SK-N-MC (cell line): Measurements from ENCODE around the gene RARRES1.

ENCODE experiments used
- DNase-seq: peaks from one replicate; pipeline ENCODE4 v3.0.0-alpha.2; 2011; ENCODE audit warnings: low read depth, low spot score
- H3K27ac ChIP-seq: fragments of 200-600 bp; sonication (generic); 2 replicates; pipeline ENCODE4 v1.5.1; 2016; ENCODE audit warnings: mixed run types
- H3K36me3 ChIP-seq: fragments of 200-600 bp; sonication (generic); 2 replicates; pipeline ENCODE4 v1.6.1; 2017; ENCODE audit warnings: antibody characterized with exemption, low read length, mixed read lengths; ENCODE audit not compliant: insufficient read depth
- H3K4me3 ChIP-seq: fragments of 200-600 bp; sonication (generic); 2 replicates; pipeline ENCODE4 v1.5.1; 2016
- H3K9ac ChIP-seq: fragments of 200-600 bp; sonication (generic); 2 replicates; pipeline ENCODE4 v1.8.0; 2017; ENCODE audit warnings: mixed run types, mixed read lengths; ENCODE audit not compliant: insufficient read length
- H3K9me3 ChIP-seq: fragments of 200-600 bp; sonication (generic); 2 replicates; pipeline ENCODE4 v1.6.1; 2017; ENCODE audit warnings: low read depth, mild to moderate bottlenecking, antibody characterized with exemption, low read length, moderate library complexity, mixed read lengths
- EZH2 ChIP-seq: fragments of 200-600 bp; sonication (generic); IDR thresholded peaks from one replicate; pipeline ENCODE4 v1.6.1; 2017; ENCODE audit warnings: antibody characterized with exemption
- FOXP2 ChIP-seq: optimal IDR thresholded peaks from 2 replicates; pipeline ENCODE3; 2011; ENCODE audit warnings: mild to moderate bottlenecking, moderate library complexity; ENCODE audit not compliant: insufficient read depth; ENCODE audit errors: extremely low read length, control extremely low read depth
- POLR2AphosphoS5 ChIP-seq: IDR thresholded peaks from 2 replicates; pipeline ENCODE4 v1.6.1; 2012; ENCODE audit warnings: mild to moderate bottlenecking, low read depth, low read length, borderline replicate concordance

The RARRES1 gene

DNA sequence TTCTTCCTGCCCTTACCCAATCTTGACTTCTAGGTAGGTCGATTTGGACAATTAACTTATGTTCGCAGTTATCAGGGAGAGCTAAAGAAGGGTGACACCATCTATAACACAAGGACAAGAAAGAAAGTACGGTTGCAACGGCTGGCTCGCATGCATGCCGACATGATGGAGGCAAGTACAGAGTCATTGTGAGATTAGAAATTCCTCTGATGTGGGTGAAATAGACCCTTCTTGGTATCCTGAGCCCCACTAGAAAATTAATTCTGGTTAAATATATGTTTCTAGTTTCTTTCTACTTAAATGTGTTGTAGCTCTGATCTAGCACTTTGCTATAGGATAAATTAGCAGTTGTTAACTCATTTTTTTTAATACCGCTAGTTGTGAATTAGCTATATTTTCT lies 73.4 kb downstream of the RARRES1 start:
- Histone ChIP-seq H3K36me3 (peaks cover 65% of the 10 kb centered on the region), H3K27ac (no peak overlapping the region), H3K4me3 (no peak overlapping the region), H3K9ac (no peak overlapping the region), H3K9me3 (no peaks in the 10 kb centered on the region)
- TF ChIP-seq EZH2 (no peak), FOXP2 (no peak), POLR2AphosphoS5 (no peak)
- DNase-seq = no peak

DNA sequence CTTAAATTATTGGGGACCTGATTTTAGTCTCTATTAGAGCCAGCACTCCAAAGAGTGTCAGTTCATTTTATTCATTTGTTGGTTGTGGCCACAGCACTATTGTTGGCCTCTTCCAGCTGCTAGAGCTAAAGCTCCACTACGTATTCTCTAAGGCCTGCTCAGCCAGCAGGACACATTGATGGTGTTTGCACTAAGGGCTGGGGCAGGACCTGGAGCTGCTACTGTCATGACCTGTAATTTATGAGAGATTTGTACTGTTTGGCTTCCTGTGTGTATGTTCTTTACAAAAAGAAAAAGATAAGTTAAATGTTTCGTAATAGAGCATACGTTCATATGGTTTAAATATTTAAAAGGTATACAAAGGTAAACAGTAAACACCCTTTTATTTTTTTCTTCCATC lies 79.8 kb downstream of the RARRES1 start:
- peaks cover 72% of the 10 kb centered on the region for H3K36me3 ChIP-seq
- H3K27ac ChIP-seq = no peak overlapping the region
- no peaks in the 10 kb centered on the region for H3K9me3 ChIP-seq

DNA sequence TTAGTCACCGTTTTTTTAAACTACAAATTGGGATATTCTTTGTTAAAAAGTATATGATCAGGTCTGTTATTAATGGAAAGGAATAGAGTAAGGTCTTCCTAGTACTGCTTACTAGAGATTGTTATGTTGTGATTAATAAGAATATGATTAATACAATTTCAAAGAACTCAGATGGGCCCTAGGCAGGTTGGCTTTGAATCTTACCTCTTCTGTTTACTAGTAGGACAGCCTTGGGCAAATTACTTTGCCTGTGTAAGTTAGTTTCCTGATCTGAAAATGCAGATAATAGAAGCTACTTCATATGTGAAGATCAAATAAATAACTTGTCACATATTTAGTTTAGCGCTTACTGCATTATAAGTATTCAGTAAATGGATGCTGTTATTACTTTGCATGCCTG lies 81.1 kb downstream of the RARRES1 start:
- Histone ChIP-seq H3K36me3 (peaks cover 78% of the 10 kb centered on the region), H3K4me3 (no peak overlapping the region), H3K9me3 (no peaks in the 10 kb centered on the region), H3K9ac (no peak overlapping the region), H3K27ac (no peak overlapping the region)
- TF ChIP-seq EZH2 (no peak), FOXP2 (no peak), POLR2AphosphoS5 (no peak)
- DNase-seq = no peak

More for the DNA sequence above, 79.8 kb downstream of the RARRES1 start:
- no peak for DNase-seq
- H3K9ac ChIP-seq = no peak overlapping the region
- no peak overlapping the region for H3K4me3 ChIP-seq
- no peak for TF ChIP-seq EZH2
- TF ChIP-seq POLR2AphosphoS5 = no peak
- no peak for TF ChIP-seq FOXP2

DNA sequence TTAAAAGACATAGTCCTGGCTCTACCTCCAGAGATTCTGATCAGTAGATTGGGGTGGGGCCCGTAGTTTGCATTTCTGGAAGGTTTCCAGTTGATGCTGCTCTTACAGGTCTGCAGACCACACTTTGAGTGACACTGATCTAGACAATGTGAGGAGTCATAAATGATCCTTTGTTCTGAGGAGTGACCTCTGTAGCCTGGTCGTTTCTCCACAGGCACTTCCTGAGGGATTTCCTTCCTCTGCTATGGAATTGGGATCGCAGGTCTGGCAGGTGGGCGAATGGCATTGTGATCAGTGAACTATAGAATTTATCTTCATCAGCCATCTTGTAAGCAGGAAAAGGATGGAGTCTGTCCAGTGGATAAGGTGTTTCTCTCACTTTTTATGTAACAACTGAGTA lies 82.5 kb downstream of the RARRES1 start:
- H3K4me3 ChIP-seq = no peak overlapping the region
- H3K36me3 ChIP-seq = peaks cover 78% of the 10 kb centered on the region
- no peaks in the 10 kb centered on the region for H3K9me3 ChIP-seq

More for the DNA sequence above, 82.5 kb downstream of the RARRES1 start:
- TF ChIP-seq POLR2AphosphoS5 = no peak
- TF ChIP-seq EZH2 = no peak
- no peak for TF ChIP-seq FOXP2
- H3K9ac ChIP-seq = no peak overlapping the region
- H3K27ac ChIP-seq = no peak overlapping the region
- DNase-seq = no peak
